K562 (cell line): ENCODE results near the gene PASD1.
"Not testable (repeated sequence)": the region's sequence is repeated elsewhere in the genome, so short reads cannot be mapped to it uniquely, and the experiment has no call there.

Experiments used
- ARID2 ChIP-seq: fragments of 450-650 bp; IDR thresholded peaks from 2 replicates; pipeline ENCODE4 v1.6.1; 2017; ENCODE audit warnings: antibody characterized with exemption, mild to moderate bottlenecking
- JUNB ChIP-seq: fragments of 450-650 bp; formaldehyde crosslinking; conservative IDR thresholded peaks from 2 replicates; pipeline ENCODE4 v1.4.0; 2020; ENCODE audit warnings: mild to moderate bottlenecking
- JUND ChIP-seq, 2 experiments: IDR thresholded peaks; 2 replicates in 1 of 2; 3 replicates in 1 of 2; pipeline ENCODE4 v1.6.1; 2011; ENCODE audit warnings: borderline replicate concordance in 2 of 2, low read depth in 2 of 2, low read length in 2 of 2, improper control_type of control experiment in 1 of 2, missing biosample characterization in 1 of 2, missing genetic modification characterization in 1 of 2, missing genetic modification reagents in 1 of 2
- SIX5 ChIP-seq, 2 experiments: IDR thresholded peaks; 2 replicates each; pipeline ENCODE4 v1.6.1; 2011; ENCODE audit warnings: low read length in 2 of 2, borderline replicate concordance in 1 of 2, low read depth in 1 of 2, mild to moderate bottlenecking in 1 of 2, moderate library complexity in 1 of 2; ENCODE audit not compliant: insufficient read depth in 1 of 2
- ZBTB8A ChIP-seq: fragments of 450-650 bp; IDR thresholded peaks from 2 replicates; pipeline ENCODE4 v1.6.1; 2018; ENCODE audit warnings: mild to moderate bottlenecking, moderate library complexity; ENCODE audit not compliant: partially characterized antibody

DNA sequence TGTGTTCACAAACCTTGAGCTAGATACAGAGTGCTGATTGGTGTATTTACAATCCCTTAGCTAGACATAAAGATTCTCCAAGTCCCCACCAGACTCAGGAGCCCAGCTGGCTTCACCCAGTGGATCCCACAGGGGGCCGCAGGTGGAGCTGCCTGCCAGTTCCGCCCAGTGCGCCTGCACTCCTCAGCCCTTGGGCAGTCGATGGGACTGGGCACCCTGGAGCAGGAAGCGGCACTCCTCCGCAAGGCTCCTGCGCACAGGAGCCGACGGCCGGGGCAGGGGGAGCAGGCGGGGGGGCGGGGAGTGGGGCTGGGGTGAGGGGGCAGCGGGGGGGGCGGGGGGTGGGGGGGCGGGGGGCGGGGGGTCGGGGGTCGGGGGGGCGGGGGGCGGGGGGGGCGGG lies 990 bp upstream of the PASD1 start:
- not testable (repeated sequence) for TF ChIP-seq ZBTB8A; JUND (IDR thresholded peaks at IDR 0.05; ENCODE audit: borderline replicate concordance, low read depth, low read length); JUND (tag; IDR thresholded peaks at IDR 0.05; ENCODE audit: borderline replicate concordance, low read depth, low read length); ARID2; SIX5 (IDR thresholded peaks at IDR 0.05; ENCODE audit: borderline replicate concordance in 1 of 2, insufficient read depth in 1 of 2, low read depth in 1 of 2, low read length in 2 of 2); JUNB (CRISPR knock-in tag)
